Heart left ventricle (tissue), 16 donors: ENCODE measurements around the gene LSAMP. TPM values are rescaled to one million over a fixed set of nuclear protein-coding genes. Genes with fewer than 3 reads are reported as not detected.

ENCODE experiments used
- ATAC-seq, 4 donors: fragments of 200-7000 bp; cut with Tn5 transposase; one replicate each; pipeline ENCODE4 v1.9.1; 2020 to 2022; ENCODE audit warnings: moderate library complexity in 4 of 4, mild to moderate bottlenecking in 3 of 4, moderate number of reproducible peaks in 1 of 4
- DNase-seq, 5 donors: peaks; one replicate each; pipeline ENCODE4 v3.0.0-alpha.2; 2020
- H3K27ac ChIP-seq, 12 donors: fragments of 200-600 bp; sonication (generic) in 4 of 12; one replicate each; pipeline versions ENCODE4 v1.5.0 to v1.8.0; 2016 to 2022; ENCODE audit warnings: mild to moderate bottlenecking in 2 of 12
- H3K27me3 ChIP-seq, 9 donors: fragments of 200-600 bp; sonication (generic) in 2 of 9; one replicate each; pipeline versions ENCODE4 v1.5.1 to v1.8.0; 2016 to 2022; ENCODE audit warnings: mild to moderate bottlenecking in 3 of 9
- H3K36me3 ChIP-seq, 9 donors: fragments of 200-600 bp; sonication (generic) in 2 of 9; one replicate each; pipeline versions ENCODE4 v1.5.0 to v1.8.0; 2018 to 2022; ENCODE audit warnings: mild to moderate bottlenecking in 2 of 9
- H3K4me1 ChIP-seq, 12 donors: fragments of 200-600 bp; sonication (generic) in 4 of 12; one replicate each; pipeline versions ENCODE4 v1.5.0 to v1.8.0; 2016 to 2022; ENCODE audit warnings: mild to moderate bottlenecking in 3 of 12
- H3K4me3 ChIP-seq, 12 donors: fragments of 200-600 bp; sonication (generic) in 4 of 12; one replicate each; pipeline versions ENCODE4 v1.5.0 to v1.8.0; 2017 to 2022; ENCODE audit warnings: mild to moderate bottlenecking in 9 of 12, moderate library complexity in 4 of 12
- H3K9me3 ChIP-seq, 12 donors: fragments of 200-600 bp; sonication (generic) in 4 of 12; one replicate each; pipeline versions ENCODE4 v1.5.0 to v1.8.0; 2016 to 2022; ENCODE audit warnings: mild to moderate bottlenecking in 1 of 12
- CTCF ChIP-seq, 12 donors: fragments of 200-600 bp; sonication (generic) in 4 of 12; IDR thresholded peaks; one replicate each; pipeline versions ENCODE4 v1.5.0 to v1.8.0; 2018 to 2022; ENCODE audit warnings: antibody characterized with exemption in 12 of 12, mild to moderate bottlenecking in 5 of 12
- POLR2A ChIP-seq, 2 donors: fragments of 450-650 bp; IDR thresholded peaks; one replicate each; pipeline ENCODE4 v1.6.1; 2017; ENCODE audit warnings: antibody characterized with exemption in 2 of 2, mild to moderate bottlenecking in 2 of 2, moderate library complexity in 2 of 2
- WGBS, 4 donors: extraction: QIAGEN DNeasy Blood & Tissue Kit in 2 of 4; methylation state at CpG; one replicate each; pipeline versions ENCODE4 v1.1.5 to v1.1.7; 2013 to 2018; 5-methylcytosine and 5-hydroxymethylcytosine counted together
- intact Hi-C, 10 donors: fragments of 100-400 bp; cut with DNase I; formaldehyde crosslinking; loops; one replicate each; pipeline versions ENCODE4 v1.11.1 to v1.14.2; 2022
- polyA plus RNA-seq, 2 donors: library from polyadenylated mRNA; stranded (reverse); fragments of 200-250 nt; gene quantifications; one replicate each; pipeline ENCODE4 v1.2.3, GENCODE V29; 2013
- total RNA-seq, 9 donors: library from RNA; depleted of rRNA in 2 of 9; stranded (reverse); fragments of >200 nt in 2 of 9; fragmentation: NEBNext Ultra II Directional in 3 of 9; extraction: Animal tissue kit (Norgen Biotek cat#: 25700) in 3 of 9; gene quantifications; one replicate each; pipeline versions ENCODE4 v1.1.0 to v1.2.4, GENCODE V29; 2016 to 2023
- donor health status: ischemic (EF 13 %, LVEDD 7.1; RV severe dilation, severe dysfunction).
- donor health status: healthy with polysubstance abuse.
- donor health status: DM: no; HTN: yes; CAD: no.
- donor health status: DM: no; HTN: no; CAD: no.
- donor health status: ischemic (EF 25% LVEDD 6.9; RV normal size, moderate dysfunction).
- donor health status: ischemic (EF 25% LVEDD 5.7; RV mildly dilated, moderate dysfunction).
- donor health status: healthy.
- donor health status: DM: yes; HTN: yes; CAD: no.
- donor health status: ischemic (EF 35%, LVEDD 5.7; RV mildly dilated, moderate dysfunction).
- donor health status: nonischemic (EF 11% LVEDD 7.7; RV severe dilation, severe dysfunction).
- donor health status: DM: yes; HTN: yes; CAD: no.
- donor health status: PGD.
- donor health status: ischemic (EF 29% LVEDD 5.4; RV normal size, mild dysfunction).
- donor health status: nonischemic (EF 23%, LVEDD 6.1; RV moderate dilation, normal function).

The LSAMP gene
- total and polyA plus RNA-seq, 11 donors = 1.6 to 52.3 (median 7.2) TPM

GRCh38 chr3:116033516-116033915 is 411.8 kb downstream of the LSAMP start:
- no peak for ATAC-seq
- Histone ChIP-seq H3K36me3 (no peaks in the 10 kb centered on the region), H3K4me3 (no peak overlapping the region), H3K27me3 (no peaks in the 10 kb centered on the region), H3K4me1 (peaks cover 0 to 4% (median 0%) of the 10 kb centered on the region in 12 donors), H3K27ac (no peak overlapping the region), H3K9me3 (no peaks in the 10 kb centered on the region)
- DNase-seq = no peak
- intact Hi-C loops = no loop called here
- 85 to 90% (median 87%) methylated on average over 10 of the region's 10 CpGs for WGBS, 4 donors
- TF ChIP-seq POLR2A (IDR thresholded peaks at IDR 0.05) (no peak), CTCF (IDR thresholded peaks at IDR 0.05) (no peak)

- H3K27ac ChIP-seq = no peak overlapping the region
- intact Hi-C loops = no loop called here
- no peaks in the 10 kb centered on the region for H3K36me3 ChIP-seq
- 74 to 89% (median 87%) methylated on average over 1 of the region's 1 CpG for WGBS, 4 donors
- H3K9me3 ChIP-seq = no peaks in the 10 kb centered on the region
- TF ChIP-seq CTCF (IDR thresholded peaks at IDR 0.05) = no peak
- TF ChIP-seq POLR2A (IDR thresholded peaks at IDR 0.05) = no peak
- ATAC-seq (no peak), DNase-seq (no peak)
- no peaks in the 10 kb centered on the region for H3K4me1 ChIP-seq
- no peaks in the 10 kb centered on the region for H3K27me3 ChIP-seq
- H3K4me3 ChIP-seq = no peak overlapping the region
These were observed 413.1 kb downstream of the LSAMP start for GRCh38 chr3:116032176-116032575.

DNA sequence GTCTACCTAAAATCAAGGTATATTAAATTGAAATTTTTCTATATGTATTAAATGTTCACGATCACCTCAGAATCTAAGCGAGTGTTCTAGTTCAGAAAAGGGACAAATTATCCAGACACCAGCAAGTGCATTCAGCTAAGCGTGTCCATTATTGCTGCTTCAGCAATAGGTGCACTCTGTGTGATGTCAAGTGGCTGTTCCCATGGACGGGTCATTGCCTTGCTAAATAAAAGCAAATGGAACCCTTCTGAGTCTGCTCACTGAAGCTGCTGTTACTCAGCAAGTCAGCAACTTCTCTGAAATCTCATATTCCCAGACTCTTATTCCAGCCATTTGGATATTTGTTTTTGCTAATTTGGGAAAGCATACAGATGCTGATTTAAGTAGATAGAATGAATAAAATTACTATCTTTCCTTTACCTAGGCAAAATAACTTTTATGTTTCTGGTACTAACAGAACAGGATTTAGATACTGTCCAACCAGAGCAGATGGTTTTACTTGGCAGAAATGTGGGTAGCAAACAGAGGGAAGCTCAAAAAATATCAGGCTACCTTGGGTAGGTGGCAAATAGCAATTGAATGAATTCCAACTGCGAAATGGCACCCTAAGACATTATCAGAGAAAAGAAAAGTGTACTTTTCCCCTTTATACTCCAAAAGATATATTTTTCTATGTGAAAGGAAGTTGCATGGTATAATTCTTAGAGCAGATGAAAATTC is 415.0 kb downstream of the LSAMP start:
- no peaks in the 10 kb centered on the region for H3K4me1 ChIP-seq
- DNase-seq (no peak), ATAC-seq (no peak)
- no peaks in the 10 kb centered on the region for H3K9me3 ChIP-seq
- H3K27ac ChIP-seq = no peak overlapping the region
- 71 to 86% (median 83%) methylated on average over 5 of the region's 5 CpGs for WGBS, 4 donors
- H3K4me3 ChIP-seq = no peak overlapping the region
- intact Hi-C loops = no loop called here
- TF ChIP-seq CTCF (IDR thresholded peaks at IDR 0.05) (no peak), POLR2A (IDR thresholded peaks at IDR 0.05) (no peak)
- H3K27me3 ChIP-seq = no peaks in the 10 kb centered on the region
- no peaks in the 10 kb centered on the region for H3K36me3 ChIP-seq

DNA sequence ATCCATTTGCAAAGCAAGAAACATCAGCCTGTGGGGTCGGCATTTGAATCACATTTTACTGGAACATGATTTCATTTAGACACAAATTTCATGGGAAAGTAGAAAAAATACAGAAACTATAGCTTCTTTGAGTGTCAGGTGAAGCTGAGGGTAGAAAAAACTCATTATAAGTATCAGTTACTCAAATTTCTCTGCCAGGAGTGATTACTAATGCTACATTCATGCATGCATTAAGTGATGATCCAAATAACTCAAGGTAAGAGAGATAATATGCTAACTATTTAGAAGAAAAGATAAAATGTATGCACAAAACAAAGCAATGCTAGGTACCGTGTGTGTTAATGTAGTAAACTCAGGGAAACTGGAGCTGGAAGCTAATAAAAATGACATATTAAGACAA is 416.0 kb downstream of the LSAMP start:
- H3K36me3 ChIP-seq = no peaks in the 10 kb centered on the region
- WGBS, 4 donors = 81 to 91% (median 85%) methylated on average over 2 of the region's 2 CpGs
- DNase-seq (no peak), ATAC-seq (no peak)
- no peaks in the 10 kb centered on the region for H3K4me1 ChIP-seq
- no peaks in the 10 kb centered on the region for H3K9me3 ChIP-seq
- no peaks in the 10 kb centered on the region for H3K27me3 ChIP-seq
- intact Hi-C loops = no loop called here
- H3K4me3 ChIP-seq = no peak overlapping the region
- no peak for TF ChIP-seq POLR2A (IDR thresholded peaks at IDR 0.05)
- no peak for TF ChIP-seq CTCF (IDR thresholded peaks at IDR 0.05)
- H3K27ac ChIP-seq = no peak overlapping the region
